Esophagus squamous epithelium (tissue), 4 donors: ENCODE data around the gene RAB27B.

Experiments used
- POLR2A ChIP-seq, 4 donors: fragments of 450-650 bp; IDR thresholded peaks; one replicate each; pipeline ENCODE4 v1.6.1; 2017; ENCODE audit warnings: antibody characterized with exemption in 4 of 4, mild to moderate bottlenecking in 4 of 4, moderate library complexity in 3 of 4
- TF ChIP-seq, protein P1 (sequence below), 6 experiments: fragments of 450-650 bp in 4 of 6; fragments of 200-600 bp in 2 of 6; sonication (generic) in 2 of 6; IDR thresholded peaks; one replicate each; pipeline ENCODE4 v1.5.1; 2016 to 2019; ENCODE audit warnings: antibody characterized with exemption in 6 of 6, mild to moderate bottlenecking in 4 of 6, moderate library complexity in 4 of 6

DNA sequence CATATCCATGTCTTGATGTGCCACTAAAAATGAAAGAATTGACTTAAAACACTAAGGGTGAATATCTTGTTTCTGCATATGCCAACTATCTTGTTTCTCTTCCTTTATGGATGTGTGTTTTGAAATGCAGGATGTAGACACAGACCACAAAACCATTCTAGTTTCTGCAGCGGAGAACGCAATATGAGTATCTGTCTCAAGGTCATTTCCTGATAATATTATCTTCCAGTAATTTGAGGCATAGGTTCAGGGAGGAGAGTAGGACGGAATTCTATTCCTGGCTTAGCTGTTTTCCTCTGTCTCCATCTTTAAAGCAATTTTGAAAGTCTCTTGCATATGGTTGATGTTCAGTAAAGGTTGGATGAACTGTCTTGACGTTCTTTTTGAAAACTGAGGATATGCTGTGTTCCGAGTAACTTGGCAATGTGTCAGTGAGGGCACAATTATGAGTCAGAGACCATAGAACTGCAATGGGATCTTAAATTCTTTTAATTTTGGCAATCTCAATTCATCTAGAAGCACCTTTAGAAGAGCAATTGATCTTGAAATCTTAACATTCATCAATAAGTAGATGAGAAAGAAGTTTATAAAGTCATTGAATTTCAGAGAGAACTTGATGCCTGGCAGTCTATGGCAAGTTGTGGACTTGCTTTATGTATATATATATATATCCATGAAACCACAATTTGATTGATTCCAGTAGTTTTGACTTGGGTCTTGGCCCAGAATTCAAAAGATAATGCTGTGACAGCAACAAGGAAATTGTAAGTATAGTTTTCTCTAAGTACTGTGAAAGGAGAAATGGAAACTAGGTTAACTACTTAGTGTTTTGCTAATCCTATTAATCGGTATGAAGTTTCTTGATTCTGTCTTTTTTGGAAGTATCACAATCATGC lies 24.8 kb downstream of the RAB27B start:
- TF ChIP-seq, protein P1, sequence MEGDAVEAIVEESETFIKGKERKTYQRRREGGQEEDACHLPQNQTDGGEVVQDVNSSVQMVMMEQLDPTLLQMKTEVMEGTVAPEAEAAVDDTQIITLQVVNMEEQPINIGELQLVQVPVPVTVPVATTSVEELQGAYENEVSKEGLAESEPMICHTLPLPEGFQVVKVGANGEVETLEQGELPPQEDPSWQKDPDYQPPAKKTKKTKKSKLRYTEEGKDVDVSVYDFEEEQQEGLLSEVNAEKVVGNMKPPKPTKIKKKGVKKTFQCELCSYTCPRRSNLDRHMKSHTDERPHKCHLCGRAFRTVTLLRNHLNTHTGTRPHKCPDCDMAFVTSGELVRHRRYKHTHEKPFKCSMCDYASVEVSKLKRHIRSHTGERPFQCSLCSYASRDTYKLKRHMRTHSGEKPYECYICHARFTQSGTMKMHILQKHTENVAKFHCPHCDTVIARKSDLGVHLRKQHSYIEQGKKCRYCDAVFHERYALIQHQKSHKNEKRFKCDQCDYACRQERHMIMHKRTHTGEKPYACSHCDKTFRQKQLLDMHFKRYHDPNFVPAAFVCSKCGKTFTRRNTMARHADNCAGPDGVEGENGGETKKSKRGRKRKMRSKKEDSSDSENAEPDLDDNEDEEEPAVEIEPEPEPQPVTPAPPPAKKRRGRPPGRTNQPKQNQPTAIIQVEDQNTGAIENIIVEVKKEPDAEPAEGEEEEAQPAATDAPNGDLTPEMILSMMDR (IDR thresholded peaks at IDR 0.05) = no peak
- TF ChIP-seq POLR2A (IDR thresholded peaks at IDR 0.05) = no peak
